Astrocyte of the spinal cord (primary cell): ENCODE measurements around the gene LDHB.
"Not testable (repeated sequence)": the region's sequence is repeated elsewhere in the genome, so short reads cannot be mapped to it uniquely, and the experiment has no call there.

Experiments
- DNase-seq: peaks from one replicate; pipeline ENCODE4 v3.0.0; 2011; ENCODE audit warnings: low read depth, low spot score
- H3K4me3 ChIP-seq: 2 replicates; pipeline ENCODE4 v1.5.1; 2011; ENCODE audit warnings: low read depth, mild to moderate bottlenecking, low read length, moderate library complexity
- in situ Hi-C: cut with HindIII; loops from 2 replicates; pipeline ENCODE4 v1.10.0; 2017; ENCODE audit warnings: low sequenced_read_pairs
- TF ChIP-seq, protein P1 (sequence below): IDR thresholded peaks from 2 replicates; pipeline ENCODE4 v1.5.1; 2012; ENCODE audit warnings: low read depth, mild to moderate bottlenecking, low read length, inconsistent platforms

Gene LDHB

DNA sequence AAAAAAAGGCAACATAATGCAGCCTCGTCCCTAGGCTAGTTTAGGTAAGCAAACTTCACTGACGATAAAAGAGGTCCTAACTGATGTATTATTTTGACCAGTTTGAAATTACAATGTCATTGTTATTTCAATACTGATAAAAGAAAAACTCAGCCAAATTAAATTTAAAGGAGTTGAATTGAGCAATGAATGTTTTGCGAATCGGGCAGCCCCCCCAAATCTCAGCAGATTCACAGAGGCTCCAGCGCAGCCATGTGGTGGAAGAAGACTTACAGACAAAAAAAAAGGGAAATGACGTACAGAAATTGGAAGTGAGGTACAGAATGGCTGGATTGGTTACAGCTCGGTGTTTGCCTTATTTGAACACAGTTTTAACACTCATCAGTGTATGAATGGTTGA, 8.2 kb upstream of the LDHB start:
- in situ Hi-C loops = no loop called here
- TF ChIP-seq, protein P1, sequence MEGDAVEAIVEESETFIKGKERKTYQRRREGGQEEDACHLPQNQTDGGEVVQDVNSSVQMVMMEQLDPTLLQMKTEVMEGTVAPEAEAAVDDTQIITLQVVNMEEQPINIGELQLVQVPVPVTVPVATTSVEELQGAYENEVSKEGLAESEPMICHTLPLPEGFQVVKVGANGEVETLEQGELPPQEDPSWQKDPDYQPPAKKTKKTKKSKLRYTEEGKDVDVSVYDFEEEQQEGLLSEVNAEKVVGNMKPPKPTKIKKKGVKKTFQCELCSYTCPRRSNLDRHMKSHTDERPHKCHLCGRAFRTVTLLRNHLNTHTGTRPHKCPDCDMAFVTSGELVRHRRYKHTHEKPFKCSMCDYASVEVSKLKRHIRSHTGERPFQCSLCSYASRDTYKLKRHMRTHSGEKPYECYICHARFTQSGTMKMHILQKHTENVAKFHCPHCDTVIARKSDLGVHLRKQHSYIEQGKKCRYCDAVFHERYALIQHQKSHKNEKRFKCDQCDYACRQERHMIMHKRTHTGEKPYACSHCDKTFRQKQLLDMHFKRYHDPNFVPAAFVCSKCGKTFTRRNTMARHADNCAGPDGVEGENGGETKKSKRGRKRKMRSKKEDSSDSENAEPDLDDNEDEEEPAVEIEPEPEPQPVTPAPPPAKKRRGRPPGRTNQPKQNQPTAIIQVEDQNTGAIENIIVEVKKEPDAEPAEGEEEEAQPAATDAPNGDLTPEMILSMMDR = no peak
- no peak overlapping the region for H3K4me3 ChIP-seq
- DNase-seq = no peak

DNA sequence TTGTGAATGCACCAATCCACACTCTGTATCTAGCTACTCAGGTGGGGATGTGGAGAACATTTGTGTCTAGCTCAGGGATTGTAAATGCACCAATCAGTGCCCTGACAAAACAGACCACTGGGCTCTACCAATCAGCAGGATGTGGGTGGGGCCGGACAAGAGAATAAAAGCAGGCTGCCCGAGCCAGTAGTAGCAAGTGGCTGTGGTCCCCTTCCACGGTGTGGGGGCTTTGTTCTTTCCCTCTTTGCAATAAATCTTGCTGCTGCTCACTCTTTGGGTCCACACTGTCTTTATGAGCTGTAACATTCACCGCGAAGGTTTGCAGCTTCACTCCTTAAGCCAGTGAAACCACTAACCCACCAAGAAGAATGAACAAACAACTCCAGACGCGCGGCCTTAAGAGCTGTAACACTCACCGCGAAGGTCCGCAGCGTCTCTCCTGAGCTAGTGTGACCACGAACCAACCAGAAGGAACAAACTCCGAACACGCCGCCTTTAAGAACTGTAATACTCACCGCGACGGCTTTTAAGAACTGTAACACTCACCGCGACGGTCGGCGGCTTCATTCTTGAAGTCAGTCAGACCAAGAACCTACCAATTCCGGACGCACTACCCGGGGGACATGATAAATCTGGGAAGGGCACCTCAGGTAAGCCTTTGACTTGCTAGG, 4.6 kb upstream of the LDHB start:
- DNase-seq = no peak
- no peak overlapping the region for H3K4me3 ChIP-seq
- TF ChIP-seq, protein P1 = no peak
- in situ Hi-C loops = no loop called here

DNA sequence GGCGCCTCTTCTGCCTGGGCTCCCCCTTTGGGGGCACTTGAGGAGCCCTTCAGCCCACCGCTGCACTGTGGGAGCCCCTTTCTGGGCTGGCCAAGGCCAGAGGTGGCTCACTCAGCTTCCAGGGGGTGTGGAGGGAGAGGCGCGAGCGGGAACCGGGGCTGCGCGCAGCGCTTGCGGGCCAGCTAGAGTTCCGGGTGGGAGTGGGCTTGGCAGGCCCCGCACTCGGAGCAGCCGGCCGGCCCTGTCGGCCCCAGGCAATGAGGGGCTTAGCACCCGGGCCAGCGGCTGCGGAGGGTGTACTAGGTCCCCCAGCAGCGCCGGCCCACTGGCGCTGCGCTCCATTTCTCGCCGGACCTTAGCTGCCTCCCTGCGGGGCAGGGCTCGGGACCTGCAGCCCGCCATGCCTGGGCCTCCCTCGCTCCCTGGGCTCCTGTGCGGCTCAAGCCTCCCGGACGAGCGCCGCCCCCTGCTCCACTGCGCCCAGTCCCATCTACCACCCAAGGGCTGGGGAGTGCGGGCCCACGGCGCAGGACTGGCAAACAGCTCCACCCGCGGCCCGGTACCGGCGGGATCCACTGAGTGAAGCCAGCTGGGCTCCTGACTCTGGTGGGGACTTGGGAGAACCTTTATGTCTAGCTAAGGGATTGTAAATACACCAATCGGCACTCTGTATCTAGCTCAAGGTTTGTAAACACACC, 3.9 kb upstream of the LDHB start:
- DNase-seq, in situ Hi-C loops, H3K4me3 ChIP-seq: not testable (repeated sequence)

DNA sequence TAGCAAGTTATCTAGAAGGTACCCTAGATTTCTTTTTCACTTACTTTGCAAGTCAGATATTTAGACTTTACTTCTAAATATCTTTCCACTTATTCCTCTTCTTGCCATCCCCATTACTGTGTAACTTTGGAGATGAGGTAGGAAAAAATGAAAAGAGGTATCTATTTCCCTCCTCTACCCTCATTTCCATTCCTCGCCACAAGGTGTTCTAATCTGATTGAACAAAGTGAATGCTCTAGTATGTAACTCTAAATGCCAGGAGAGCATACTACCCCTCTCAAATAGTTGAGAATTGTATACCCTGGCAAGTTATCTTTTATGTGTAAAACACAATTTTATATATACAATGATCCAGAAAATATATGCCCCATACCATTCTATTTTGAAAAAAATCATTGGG, 1.7 kb upstream of the LDHB start:
- TF ChIP-seq, protein P1 = no peak
- no peak for DNase-seq
- in situ Hi-C loops = no loop called here
- no peak overlapping the region for H3K4me3 ChIP-seq

DNA sequence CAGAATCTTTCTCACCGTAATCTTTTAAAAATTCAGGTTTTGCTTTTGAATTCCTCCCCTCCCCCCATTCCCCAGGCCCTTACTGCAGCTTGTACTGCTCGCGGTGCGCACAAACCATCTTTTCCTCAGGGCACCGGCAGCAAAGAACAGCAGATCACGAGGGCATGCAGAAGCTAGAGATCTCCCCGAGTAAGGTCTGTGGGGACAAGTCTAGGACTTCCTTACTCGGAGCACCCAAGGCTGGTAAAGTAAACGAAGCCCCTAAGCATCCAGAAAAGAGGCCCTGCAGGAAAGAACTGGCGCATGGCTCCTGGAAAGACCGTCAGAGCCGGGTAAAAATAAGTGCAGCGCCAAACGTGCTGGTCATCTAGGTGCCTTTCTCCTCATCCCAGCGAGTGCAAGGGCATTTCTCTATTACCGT, 727 bp downstream of the LDHB start:
- H3K4me3 ChIP-seq = peak overlapping the region; percentile 85
- peak; percentile 67 for DNase-seq
- in situ Hi-C loops = no loop called here
- TF ChIP-seq, protein P1 = no peak

DNA sequence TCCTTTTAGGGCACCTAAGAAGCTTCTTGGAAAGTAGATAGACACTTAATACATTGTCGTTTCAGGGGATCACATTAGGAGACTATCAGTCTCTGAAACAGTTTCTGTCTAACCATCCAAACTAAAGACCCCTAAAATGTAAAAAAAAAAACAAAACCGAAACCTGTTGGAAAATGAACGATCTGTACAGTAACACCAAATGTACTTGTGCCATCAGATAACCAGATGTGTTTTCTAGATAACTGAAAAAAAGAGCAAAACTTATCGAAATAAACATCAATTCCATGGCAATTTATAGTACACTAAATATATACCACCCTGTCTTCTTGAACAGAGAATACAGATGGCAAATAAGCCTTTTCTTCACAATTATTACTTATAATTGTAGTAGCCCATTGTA, 2.1 kb downstream of the LDHB start:
- peak overlapping the region; percentile 85 for H3K4me3 ChIP-seq
- in situ Hi-C loops = no loop called here
- DNase-seq = no peak
- TF ChIP-seq, protein P1 = no peak

DNA sequence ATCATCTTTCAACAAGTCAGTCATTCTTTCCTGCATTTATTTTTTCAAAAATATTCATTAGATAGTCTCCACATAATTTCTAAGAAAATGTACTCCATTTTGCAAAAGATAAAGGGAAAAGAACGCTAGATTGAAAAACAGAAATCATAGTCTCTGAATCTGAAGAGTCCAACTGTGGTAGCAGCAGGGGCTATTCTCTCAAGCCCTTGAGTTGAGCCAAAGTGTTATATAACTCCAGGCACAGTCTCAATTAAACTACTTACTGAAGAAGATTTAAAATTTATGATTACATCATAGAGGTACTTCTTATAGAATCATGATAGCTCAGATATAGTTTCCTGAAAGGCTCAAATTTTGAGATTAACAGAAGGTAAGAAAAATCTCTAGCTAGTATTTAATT, 5.8 kb downstream of the LDHB start:
- TF ChIP-seq, protein P1 = no peak
- no peak for DNase-seq
- H3K4me3 ChIP-seq = no peak overlapping the region
- in situ Hi-C loops = no loop called here
